ENCODE measurements around the gene FIBCD1. TPM values are rescaled to one million over a fixed set of nuclear protein-coding genes. Genes with fewer than 3 reads are reported as not detected.

Gene FIBCD1
- polyA plus RNA-seq, 1 of the 3 experiments (the other 2 are of a cell fraction): 1.3 TPM

DNA sequence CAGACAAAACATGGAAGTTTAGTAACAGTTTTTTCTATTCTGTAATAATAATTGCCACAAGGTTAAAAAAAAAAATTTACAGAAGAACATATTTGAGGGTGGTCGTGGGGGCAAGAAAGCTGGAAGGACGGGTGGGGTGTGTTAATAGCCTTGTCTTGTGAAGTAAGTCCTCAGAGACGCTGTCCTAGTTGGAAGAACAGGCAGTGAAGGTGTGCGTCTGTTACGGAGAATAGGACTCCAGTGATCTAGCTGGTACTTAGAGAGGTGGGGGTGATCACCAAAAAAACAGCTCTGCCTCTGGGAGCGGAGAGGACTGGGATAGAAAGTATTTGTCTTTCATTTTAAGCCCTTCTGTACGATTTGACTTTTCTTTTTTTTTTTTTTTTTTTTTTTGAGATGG is 86.2 kb downstream of the FIBCD1 start:
- Histone ChIP-seq H3K9ac (no peak overlapping the region), H3K9me2 (no peaks in the 10 kb centered on the region), H3K79me2 (ENCODE audit: insufficient read depth) (peaks cover 97% of the 10 kb centered on the region), H3K4me2 (no peak overlapping the region), H2AFZ (ENCODE audit: low read depth) (no peak overlapping the region), H3K9me3 (no peaks in the 10 kb centered on the region), H3K4me3 (ENCODE audit: low read depth in 2 of 2, low read length in 1 of 2) (no peak overlapping the region), H3F3A (replicated peaks; ENCODE audit: insufficient read depth) (peaks cover 45% of the 10 kb centered on the region), H3K36me3 (replicated peaks in 1 of 2; ENCODE audit: control insufficient read depth in 1 of 2, insufficient read depth in 2 of 2, low read length in 1 of 2) (peaks cover 29 to 31% of the 10 kb centered on the region in 2 experiments), H3K27ac (ENCODE audit: low read depth in 2 of 2, low read length in 1 of 2) (no peak overlapping the region), H3K27me3 (ENCODE audit: insufficient read depth) (no peaks in the 10 kb centered on the region), H4K20me1 (ENCODE audit: insufficient read depth) (peaks cover 33% of the 10 kb centered on the region), H3K4me1 (ENCODE audit: control insufficient read depth in 1 of 2, insufficient read depth in 2 of 2, low read depth in 1 of 2, low read length in 1 of 2) (peaks cover 3 to 27% of the 10 kb centered on the region in 2 experiments; a peak in 3 of 4 replicates)
- ChIA-PET CTCF (interaction anchor here (0.7 to 7.5 kb wide), 3 partner anchors 12 to 81 kb away, joined by 3 to 86 read pairs (median 7); no protein-coding TSS in a partner anchor), POLR2A (no interaction called here)
- TF ChIP-seq, protein P1, sequence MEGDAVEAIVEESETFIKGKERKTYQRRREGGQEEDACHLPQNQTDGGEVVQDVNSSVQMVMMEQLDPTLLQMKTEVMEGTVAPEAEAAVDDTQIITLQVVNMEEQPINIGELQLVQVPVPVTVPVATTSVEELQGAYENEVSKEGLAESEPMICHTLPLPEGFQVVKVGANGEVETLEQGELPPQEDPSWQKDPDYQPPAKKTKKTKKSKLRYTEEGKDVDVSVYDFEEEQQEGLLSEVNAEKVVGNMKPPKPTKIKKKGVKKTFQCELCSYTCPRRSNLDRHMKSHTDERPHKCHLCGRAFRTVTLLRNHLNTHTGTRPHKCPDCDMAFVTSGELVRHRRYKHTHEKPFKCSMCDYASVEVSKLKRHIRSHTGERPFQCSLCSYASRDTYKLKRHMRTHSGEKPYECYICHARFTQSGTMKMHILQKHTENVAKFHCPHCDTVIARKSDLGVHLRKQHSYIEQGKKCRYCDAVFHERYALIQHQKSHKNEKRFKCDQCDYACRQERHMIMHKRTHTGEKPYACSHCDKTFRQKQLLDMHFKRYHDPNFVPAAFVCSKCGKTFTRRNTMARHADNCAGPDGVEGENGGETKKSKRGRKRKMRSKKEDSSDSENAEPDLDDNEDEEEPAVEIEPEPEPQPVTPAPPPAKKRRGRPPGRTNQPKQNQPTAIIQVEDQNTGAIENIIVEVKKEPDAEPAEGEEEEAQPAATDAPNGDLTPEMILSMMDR (IDR thresholded peaks at IDR 0.05): no peak
- TF ChIP-seq NFIC (IDR thresholded peaks at IDR 0.05; ENCODE audit: borderline replicate concordance) (no peak), NRF1 (IDR thresholded peaks at IDR 0.05; ENCODE audit: low read depth, low read length) (no peak), JUND (IDR thresholded peaks at IDR 0.05) (no peak), CHD2 (IDR thresholded peaks at IDR 0.05; ENCODE audit: low read length, partially characterized antibody) (no peak)
- TF ChIP-seq, protein P2, sequence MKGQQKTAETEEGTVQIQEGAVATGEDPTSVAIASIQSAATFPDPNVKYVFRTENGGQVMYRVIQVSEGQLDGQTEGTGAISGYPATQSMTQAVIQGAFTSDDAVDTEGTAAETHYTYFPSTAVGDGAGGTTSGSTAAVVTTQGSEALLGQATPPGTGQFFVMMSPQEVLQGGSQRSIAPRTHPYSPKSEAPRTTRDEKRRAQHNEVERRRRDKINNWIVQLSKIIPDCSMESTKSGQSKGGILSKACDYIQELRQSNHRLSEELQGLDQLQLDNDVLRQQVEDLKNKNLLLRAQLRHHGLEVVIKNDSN (IDR thresholded peaks at IDR 0.05; ENCODE audit: borderline replicate concordance, low read depth): no peak
- DNase-seq: no peak
- 98% methylated on average over 7 of the region's 7 CpGs for WGBS (ENCODE audit: low lambda C conversion rate)

Other genes starting within 250 kb of the FIBCD1 start
- 28.7 and 36.8 TPM in 2 replicates for gene EXOSC2, start 245.5 kb downstream of the FIBCD1 start, polyA plus RNA-seq (2012; rRNA removed)
- gene ABL1, start 104.0 kb downstream of the FIBCD1 start, polyA plus RNA-seq (2012; rRNA removed): 23.5 and 24.6 TPM in 2 replicates
- gene QRFP, start 42.4 kb downstream of the FIBCD1 start, polyA plus RNA-seq (2012; rRNA removed): not detected in 2 replicates
- gene LAMC3, start 69.9 kb upstream of the FIBCD1 start, polyA plus RNA-seq (2012; rRNA removed): 0.06 and 0.07 TPM in 2 replicates
- gene AIF1L, start 157.3 kb upstream of the FIBCD1 start, polyA plus RNA-seq (2012; rRNA removed): 0.26 and 0.50 TPM in 2 replicates
- 7.6 and 8.0 TPM in 2 replicates for gene NUP214, start 186.3 kb upstream of the FIBCD1 start, polyA plus RNA-seq (2012; rRNA removed)